GM21723 (cell line): ENCODE data around the gene FIBCD1.

Experiments
- ATAC-seq: cut with Tn5 transposase; IDR thresholded peaks from one replicate; pipeline ENCODE4 v1.9.1; 2021; ENCODE audit warnings: mild to moderate bottlenecking, moderate library complexity; ENCODE audit not compliant: unreplicated experiment

The FIBCD1 gene

DNA sequence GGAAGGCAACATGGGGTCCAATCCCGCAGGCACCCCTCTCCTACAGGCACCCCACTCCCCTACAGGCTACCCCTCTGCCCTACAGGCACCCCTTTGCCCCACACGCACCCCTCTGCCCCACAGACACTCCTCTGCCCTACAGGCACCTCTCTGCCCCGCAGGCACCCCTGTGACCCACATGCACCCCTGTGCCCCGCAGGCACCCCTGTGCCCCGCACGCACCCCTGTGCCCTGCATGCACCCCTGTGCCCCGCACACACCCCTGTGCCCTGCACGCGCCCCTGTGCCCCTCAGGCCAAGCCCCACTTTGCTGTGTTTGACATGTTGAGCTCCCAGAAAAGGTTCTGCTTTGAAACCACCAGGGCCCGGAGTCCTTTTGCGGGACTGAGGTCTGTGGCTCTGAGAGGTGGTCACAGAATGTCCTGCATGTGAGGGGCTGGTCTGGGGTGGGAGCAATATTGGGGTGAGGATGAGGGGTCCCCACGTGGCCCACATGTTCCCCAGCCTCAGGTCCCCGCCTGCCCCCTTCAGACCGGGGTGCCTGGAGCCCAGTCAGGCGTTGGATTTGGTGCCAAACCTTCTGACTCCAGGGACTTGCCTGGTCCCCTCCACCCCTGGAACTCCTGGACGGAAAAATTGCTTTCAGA lies 41.8 kb downstream of the FIBCD1 start:
- ATAC-seq = no peak

DNA sequence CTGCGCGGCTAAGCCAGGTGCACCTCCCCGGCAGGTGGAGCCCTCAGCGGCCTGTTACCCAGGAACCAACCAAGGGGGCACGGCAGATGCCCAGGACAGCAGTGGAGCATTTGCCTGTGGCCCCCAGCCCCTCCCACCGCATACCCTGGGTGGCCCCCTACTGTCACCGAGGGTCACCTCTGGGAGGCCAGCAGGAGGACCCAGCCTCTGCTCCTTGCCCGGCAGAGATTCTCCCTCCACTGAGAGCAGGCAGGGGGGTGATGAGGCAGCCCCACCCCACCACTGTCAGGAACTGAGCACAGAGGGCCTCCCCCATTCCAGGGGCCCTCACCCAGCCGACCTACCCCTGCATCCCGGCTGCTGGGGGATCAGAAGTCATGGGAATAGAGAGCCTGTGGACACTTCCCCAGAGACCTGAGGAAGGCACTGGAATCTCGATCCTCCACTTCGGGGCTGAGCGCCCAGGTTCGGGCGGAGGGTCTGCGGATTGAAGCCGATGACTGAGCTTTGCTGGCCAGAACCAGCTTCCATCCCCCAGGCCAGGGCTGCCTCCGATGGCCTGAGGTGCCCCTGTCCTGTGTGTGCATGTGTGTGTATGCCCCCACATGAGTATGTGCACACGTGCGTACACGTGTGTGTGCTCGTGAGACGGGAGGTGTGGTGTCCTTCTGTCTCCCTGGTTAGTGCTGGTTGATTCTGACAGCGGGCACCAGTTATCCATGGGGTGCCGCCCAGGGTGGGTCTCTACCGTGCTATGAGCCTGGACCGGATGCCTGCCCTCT lies 42.6 kb downstream of the FIBCD1 start, which contains the start of gene QRFP:
Gene QRFP, minus strand, starts transcription at position 580 of the 782 bp plus-strand sequence. CDS start 2,974 bp downstream, outside the sequence.
- ATAC-seq = no peak

DNA sequence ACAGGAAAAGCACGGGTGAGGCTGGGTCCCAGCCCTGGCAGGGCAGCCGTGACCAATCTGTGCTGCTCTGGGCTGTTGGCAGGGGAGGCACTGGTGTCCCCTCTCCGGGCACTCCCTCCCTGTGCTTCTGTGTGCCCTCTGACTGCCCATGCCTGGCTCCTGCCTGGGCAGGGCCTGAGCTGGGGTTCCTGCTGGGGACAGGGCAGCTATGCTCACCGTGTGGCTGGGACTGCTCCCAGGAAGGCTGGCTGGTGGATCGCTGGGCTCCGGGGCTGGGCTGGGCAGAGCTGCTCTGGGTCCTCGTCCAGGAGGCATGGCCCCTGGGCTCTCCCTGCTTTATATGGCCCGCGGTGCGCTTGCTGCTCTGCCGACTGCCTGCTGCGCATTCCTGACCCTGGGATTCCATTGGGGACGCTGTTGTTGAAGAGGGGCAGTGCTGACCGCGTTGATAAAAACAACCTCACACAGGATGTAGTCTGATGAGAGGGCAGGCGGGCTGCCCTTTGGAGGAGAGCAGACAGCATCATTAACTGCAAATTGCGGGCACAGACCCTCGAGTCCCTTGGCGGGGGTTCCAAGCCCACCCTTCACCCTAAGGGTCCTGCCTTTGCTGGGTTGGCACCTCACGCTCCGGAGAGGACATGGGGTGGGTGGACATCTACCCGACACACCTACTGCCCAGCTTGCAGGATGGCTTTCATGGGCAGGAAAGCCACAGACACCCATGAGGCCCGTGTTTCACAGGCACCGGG lies 43.4 kb downstream of the FIBCD1 start:
- no peak for ATAC-seq

DNA sequence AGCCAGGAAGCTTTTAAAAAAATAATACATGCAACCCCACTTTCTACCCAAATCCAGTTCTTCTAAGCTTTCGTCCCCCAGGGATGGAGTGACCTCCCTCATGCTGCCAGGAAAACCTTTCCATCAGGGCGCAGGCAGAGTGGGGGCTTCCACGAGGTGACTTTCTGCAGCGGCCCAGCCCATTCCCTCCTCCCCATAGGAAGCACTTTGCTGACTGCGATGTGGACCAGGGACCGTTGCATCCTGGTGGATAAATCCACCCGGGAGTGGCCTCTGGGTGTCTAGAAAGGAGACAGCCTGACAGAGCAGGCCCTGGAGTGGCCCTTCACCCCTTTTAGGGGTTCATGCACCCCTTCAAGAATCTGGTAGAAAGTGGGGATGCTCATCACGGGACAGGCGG lies 44.0 kb downstream of the FIBCD1 start:
- ATAC-seq = no peak

DNA sequence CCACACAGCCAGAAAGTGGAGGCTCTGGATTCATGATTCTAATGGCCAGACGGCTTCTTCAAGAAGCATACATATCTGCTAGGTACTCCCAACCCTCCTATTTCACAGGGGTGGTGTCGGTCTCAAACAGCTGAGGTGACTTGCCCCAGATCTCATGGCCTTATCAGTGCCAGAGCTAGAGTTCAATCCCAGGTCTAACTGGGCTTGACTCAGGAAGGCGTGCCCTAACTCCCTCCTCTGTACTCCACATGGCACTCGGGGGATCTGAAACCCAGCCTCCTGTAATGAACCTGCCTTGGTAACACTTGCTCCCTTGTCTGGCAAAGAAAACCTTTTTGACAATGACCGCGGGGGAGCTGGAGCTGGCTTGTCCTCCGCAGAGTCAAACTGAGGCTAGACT lies 44.5 kb downstream of the FIBCD1 start:
- no peak for ATAC-seq

DNA sequence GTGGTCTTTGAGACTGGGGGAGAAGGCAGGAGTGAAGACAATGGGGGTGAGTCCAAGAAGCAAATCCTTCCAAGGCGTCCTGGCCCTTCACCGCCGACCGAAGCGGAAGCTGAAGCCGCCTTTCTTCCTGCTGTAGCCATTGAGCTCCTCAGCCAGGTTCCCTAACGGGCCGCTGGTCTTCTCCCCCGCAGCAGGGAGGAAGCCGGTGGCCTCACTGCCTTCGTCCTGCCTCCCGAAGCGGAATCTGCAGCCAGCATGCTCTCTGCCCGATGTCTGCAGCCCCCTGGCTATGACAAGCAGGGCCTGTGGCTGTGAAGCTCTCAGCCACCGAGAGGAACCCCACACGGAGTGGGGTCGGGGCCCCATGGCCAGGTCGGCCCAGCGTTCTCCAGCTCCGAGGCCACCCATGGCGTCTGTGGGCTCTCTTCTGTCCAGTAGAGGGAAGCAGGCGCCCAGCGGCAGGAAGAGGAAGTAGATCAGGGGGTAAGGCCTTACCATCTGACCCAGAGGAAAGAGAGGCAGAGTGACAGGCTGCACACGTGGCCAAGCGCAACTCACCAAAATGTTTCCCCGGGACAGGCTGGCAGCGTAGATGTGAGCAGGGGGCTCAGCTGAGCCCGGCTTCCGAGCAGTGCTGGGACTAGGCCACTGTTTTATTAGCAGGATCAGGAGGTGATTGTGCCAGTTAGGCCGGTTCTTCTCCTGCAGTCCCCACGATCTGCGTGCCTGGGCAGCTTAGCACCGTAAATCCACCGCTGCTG lies 45.5 kb downstream of the FIBCD1 start:
- no peak for ATAC-seq

DNA sequence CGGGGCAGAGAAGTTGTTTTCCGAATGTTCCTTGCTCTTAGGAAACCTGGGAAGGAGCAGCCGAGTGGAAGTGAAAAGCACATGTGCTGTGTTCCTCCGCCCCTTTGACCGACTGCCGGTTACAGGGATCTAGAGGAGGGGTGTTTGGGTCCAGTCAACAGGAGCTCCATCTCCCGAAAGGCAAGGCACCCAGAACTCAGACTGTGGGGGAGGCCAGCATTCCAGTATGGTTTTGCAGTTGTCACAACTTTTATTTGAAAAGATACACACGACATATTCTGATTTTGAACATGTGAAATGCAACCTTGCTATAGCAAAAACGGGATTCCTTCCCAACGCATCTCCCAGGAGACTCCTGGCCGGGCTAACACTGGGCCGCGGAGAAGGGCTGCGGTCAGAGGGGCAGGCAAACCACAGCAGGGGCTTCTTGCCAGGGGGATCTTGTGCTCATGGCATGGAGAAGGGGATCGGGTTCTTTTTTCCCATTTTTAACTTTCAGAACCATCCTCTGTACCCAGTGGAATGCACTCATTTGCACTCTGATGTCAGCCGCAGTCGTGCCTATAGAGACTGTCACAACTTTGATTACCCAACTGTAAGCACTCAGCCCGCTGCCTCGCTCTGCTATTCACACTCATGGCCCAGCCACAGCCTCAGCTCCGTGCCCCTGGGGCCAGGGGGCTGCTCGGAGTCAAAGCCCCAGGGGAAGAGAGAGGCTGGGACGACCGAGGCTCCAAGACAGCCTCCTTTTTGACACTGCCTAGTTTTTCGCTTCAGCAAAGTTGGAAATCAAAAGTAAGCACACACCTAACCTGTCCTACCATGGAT lies 46.4 kb downstream of the FIBCD1 start:
- ATAC-seq = no peak

DNA sequence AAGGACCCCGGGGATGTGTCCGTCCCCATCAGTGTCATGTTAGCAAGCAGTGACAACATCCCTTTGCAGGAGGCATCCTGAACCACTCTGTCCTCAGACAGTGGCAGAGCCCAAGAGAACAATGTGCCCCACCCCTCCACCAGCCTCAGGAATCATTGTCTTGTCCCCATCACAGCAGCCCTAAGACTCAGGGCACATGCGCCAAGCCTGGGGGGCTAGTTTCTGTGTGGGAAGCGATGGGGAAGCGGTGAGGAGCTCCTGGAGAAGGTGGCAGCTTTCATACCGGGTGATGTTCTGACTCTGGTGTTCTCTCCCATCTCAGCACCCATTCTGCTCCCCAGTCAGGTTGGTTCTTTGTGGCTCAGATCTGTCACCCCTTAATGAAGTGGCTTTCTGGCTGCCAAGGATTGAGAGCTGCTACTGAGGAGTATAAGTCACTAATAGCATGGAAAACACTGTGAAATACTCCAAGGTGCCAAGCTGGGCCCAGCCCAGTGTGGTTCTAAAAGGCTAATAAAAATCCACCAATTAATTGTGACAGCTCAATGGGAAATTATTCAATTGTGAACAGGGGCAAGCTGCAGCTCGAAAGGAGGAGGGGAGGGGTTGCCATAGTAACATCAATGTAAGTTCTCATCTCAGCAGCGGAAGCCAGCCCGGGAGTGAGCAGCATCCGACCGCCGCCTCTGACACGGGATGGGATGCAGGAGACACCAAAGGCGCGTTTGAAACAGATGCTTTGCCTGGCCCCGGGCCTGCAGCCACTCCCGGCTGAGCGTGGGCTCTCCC lies 47.2 kb downstream of the FIBCD1 start:
- no peak for ATAC-seq

DNA sequence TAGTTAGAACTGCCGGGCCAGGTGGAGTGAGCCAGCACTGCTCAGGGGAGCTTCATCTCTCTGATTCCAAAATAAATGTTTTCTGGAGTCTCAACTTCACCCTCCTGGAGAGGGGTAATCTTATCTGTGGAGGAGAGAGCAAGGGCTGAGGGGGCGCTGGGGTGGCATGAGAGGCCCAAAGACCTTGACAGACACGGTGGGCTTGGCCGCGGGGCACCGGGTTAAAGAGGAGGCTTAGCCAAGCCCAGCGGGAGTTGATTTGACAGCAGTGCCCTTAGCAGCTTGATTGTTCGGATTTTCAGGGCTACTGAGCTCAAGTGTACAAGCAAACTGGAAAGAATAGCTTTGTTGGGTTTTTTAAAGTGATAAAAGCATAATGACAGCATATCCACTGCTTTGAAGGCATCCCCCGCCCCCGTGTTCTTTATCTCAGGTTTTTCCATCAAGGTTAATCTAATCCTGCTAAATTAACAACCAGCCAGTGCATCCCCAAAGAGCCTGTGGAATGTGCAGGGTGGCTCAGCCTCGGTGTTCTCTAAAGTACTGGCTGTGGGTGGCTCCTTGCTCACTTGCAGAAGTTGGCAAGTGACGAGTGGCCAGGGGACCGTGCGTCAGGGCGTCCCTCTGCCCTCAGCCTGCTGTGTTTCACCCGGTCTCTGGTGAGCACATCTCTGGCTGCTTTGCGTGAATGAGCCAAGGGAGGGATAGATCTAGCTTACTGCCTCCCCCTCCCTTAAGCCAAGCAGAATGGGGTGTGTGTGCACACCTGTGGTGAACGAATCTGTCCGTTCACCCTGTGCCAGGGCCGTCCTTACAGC lies 48.0 kb downstream of the FIBCD1 start:
- ATAC-seq = no peak

DNA sequence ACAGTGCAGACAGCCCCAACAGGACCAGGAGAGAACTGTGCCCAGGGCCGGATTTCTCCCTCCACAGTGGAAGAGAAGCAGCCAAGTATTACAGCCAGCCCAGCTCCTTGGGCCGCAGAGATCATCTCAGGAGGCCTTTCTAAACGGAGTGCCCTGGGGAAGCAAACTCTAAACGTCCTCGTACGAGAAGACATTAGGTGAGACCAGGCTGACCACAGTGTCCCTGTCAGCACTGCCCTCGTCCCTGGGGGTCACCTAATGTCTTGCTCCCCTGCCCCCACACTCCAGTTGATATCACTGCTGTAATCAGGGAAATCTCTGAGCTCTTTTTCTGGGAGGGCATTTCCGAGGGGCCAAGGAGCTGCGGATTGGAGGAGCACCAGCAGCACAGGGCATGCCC lies 48.9 kb downstream of the FIBCD1 start:
- no peak for ATAC-seq

DNA sequence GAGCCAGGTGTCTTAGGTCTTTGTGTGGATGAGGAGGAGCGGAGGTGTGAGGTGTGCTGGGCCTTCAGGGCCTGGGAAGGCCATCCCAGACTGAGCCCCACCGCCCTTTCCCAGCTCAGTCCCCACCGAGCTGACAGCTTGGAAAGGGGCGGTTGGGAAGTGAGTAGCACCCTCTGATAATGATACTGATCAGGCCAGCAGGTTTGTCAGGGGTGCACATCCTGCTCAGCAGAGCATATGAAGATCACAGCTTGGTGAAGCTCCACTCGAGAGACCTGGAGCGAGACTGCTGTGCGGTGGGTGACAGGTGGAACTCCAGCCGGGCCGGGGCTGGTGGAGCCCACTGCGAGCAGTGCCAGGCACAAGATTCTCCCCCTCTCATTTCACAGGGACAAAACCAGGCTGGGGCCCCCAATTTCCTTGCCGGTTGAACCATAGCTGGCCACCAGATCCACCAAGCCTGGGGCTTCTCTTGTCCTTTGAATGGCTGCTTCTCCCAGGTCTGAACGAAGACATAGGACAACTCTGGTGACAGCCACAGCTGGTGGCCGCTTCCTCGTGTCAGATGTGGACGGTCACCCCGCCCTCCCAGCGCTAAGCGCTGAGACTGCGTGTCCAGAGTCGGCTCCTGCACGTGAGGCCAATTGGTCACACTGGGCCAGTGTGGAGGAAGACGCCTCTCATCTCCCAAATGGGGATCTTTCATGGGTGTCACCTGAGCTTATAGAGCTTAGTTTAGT lies 50.7 kb downstream of the FIBCD1 start:
- ATAC-seq = no peak

DNA sequence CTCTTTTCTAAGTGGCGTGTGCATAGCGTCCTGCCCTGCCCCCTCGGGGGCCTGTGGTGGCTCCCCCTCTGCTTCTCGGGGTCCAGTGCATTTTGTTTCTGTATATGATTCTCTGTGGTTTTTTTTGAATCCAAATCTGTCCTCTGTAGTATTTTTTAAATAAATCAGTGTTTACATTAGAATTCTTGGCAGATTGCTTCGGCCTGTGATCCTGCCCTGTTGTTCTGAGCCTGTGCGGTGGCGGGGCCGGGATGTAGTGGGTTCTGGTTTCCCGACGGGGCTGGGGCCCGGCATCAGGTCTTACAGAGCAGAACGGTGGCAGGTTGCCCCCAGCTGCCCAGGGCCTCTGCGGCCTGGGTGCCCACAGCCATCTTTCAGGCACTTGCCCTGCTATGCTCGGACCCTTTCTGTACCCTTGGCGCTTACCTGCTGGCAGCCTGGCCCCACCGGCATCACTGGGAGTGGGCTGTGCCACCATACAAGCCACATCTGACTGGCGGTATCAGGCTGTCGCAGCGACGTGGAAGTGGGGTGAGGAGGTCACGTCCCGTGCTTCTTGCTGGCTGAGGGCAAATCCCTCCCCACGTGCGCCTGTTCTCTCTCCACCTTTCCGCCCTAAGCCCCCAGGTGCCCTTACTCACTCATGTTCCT lies 51.4 kb downstream of the FIBCD1 start:
- ATAC-seq = no peak

DNA sequence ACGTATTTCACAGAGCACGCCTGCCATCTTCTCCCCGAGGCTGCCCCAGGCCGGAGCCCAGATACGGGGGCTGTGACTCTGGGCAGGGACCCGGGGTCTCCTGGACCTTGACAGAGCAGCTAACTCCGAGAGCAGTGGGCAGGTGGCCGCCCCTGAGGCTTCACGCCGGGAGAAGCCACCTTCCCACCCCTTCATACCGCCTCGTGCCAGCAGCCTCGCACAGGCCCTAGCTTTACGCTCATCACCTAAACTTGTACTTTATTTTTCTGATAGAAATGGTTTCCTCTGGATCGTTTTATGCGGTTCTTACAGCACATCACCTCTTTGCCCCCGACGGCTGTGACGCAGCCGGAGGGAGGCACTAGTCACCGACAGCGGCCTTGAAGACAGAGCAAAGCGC lies 52.1 kb downstream of the FIBCD1 start:
- no peak for ATAC-seq

DNA sequence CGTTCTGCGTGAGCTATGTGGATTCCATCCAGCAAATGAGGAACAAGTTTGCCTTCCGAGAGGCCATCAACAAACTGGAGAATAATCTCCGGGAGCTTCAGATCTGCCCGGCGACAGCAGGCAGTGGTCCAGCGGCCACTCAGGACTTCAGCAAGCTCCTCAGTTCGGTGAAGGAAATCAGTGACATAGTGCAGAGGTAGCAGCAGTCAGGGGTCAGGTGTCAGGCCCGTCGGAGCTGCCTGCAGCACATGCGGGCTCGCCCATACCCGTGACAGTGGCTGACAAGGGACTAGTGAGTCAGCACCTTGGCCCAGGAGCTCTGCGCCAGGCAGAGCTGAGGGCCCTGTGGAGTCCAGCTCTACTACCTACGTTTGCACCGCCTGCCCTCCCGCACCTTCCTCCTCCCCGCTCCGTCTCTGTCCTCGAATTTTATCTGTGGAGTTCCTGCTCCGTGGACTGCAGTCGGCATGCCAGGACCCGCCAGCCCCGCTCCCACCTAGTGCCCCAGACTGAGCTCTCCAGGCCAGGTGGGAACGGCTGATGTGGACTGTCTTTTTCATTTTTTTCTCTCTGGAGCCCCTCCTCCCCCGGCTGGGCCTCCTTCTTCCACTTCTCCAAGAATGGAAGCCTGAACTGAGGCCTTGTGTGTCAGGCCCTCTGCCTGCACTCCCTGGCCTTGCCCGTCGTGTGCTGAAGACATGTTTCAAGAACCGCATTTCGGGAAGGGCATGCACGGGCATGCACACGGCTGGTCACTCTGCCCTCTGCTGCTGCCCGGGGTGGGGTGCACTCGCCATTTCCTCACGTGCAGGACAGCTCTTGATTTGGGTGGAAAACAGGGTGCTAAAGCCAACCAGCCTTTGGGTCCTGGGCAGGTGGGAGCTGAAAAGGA lies 53.3 kb downstream of the FIBCD1 start:
- ATAC-seq = no peak

DNA sequence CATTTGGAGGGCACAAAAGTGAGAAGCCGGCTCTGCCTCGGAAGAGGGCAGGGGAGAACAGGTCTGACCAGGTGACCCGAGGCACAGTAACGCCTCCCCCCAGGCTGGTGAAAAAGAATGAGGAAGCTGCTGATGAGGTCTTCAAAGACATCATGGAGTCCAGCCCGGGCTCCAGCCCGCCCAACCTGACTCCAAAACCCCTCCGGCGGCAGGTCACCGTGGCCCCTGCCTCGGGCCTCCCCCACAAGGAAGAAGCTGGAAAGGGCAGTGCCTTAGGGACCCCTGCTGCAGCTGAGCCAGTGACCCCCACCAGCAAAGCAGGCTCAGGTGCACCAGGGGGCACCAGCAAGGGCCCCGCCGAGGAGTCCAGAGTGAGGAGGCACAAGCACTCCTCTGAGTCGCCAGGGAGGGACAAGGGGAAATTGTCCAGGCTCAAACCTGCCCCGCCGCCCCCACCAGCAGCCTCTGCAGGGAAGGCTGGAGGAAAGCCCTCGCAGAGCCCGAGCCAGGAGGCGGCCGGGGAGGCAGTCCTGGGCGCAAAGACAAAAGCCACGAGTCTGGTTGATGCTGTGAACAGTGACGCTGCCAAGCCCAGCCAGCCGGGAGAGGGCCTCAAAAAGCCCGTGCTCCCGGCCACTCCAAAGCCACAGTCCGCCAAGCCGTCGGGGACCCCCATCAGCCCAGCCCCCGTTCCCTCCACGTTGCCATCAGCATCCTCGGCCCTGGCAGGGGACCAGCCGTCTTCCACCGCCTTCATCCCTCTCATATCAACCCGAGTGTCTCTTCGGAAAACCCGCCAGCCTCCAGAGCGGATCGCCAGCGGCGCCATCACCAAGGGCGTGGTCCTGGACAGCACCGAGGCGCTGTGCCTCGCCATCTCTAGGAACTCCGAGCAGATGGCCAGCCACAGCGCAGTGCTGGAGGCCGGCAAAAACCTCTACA lies 54.2 kb downstream of the FIBCD1 start:
- no peak for ATAC-seq
